GM23248 (cell line): ENCODE data around the gene REXO1. TPM values are rescaled to one million over a fixed set of nuclear protein-coding genes. Genes with fewer than 3 reads are reported as not detected.

Source experiments
- DNase-seq: peaks from one replicate; pipeline ENCODE4 v3.0.0-alpha.2; 2015
- H2AFZ ChIP-seq: fragments of 200-600 bp; sonication (generic); 2 replicates; pipeline ENCODE4 v1.6.1; 2016; ENCODE audit warnings: antibody characterized with exemption
- H3F3A ChIP-seq: fragments of 200-600 bp; sonication (generic); 2 replicates; pipeline ENCODE4 v1.6.1; 2016; ENCODE audit warnings: mild to moderate bottlenecking, antibody characterized with exemption, mixed run types; ENCODE audit not compliant: insufficient read depth
- H3K27ac ChIP-seq: fragments of 200-600 bp; sonication (generic); 2 replicates; pipeline ENCODE4 v1.5.1; 2016; ENCODE audit warnings: mild to moderate bottlenecking
- H3K27me3 ChIP-seq: fragments of 200-600 bp; sonication (generic); replicated peaks from 2 replicates; pipeline ENCODE4 v1.6.1; 2016; ENCODE audit warnings: mild to moderate bottlenecking; ENCODE audit not compliant: insufficient read depth
- H3K36me3 ChIP-seq: fragments of 200-600 bp; sonication (generic); 2 replicates; pipeline ENCODE4 v1.6.1; 2016; ENCODE audit warnings: low read depth, mild to moderate bottlenecking
- H3K4me1 ChIP-seq: fragments of 200-600 bp; sonication (generic); 2 replicates; pipeline ENCODE4 v1.6.1; 2016; ENCODE audit warnings: mild to moderate bottlenecking; ENCODE audit not compliant: insufficient read depth
- H3K4me2 ChIP-seq: fragments of 200-600 bp; sonication (generic); one replicate; pipeline ENCODE4 v1.6.1; 2016; ENCODE audit warnings: mild to moderate bottlenecking; ENCODE audit not compliant: unreplicated experiment
- H3K4me3 ChIP-seq: fragments of 200-600 bp; sonication (generic); 2 replicates; pipeline ENCODE4 v1.5.1; 2016; ENCODE audit warnings: mild to moderate bottlenecking
- H3K79me2 ChIP-seq: fragments of 200-600 bp; sonication (generic); 2 replicates; pipeline ENCODE4 v1.6.1; 2016; ENCODE audit warnings: mild to moderate bottlenecking; ENCODE audit not compliant: insufficient read depth
- H3K9ac ChIP-seq: fragments of 200-600 bp; sonication (generic); 2 replicates; pipeline ENCODE4 v1.6.1; 2016; ENCODE audit warnings: mild to moderate bottlenecking
- H3K9me2 ChIP-seq: fragments of 200-600 bp; sonication (generic); 2 replicates; pipeline ENCODE4 v1.6.1; 2016; ENCODE audit warnings: mixed run types, mild to moderate bottlenecking, moderate library complexity; ENCODE audit not compliant: insufficient read depth
- H3K9me3 ChIP-seq: fragments of 200-600 bp; sonication (generic); one replicate; pipeline ENCODE4 v1.6.1; 2017; ENCODE audit warnings: low read depth
- H4K20me1 ChIP-seq: fragments of 200-600 bp; sonication (generic); 2 replicates; pipeline ENCODE4 v1.6.0; 2016; ENCODE audit not compliant: insufficient read depth
- EZH2 ChIP-seq: fragments of 200-600 bp; sonication (generic); IDR thresholded peaks from 2 replicates; pipeline ENCODE4 v1.6.1; 2018; ENCODE audit warnings: antibody characterized with exemption, mild to moderate bottlenecking; ENCODE audit not compliant: insufficient read depth, poor library complexity, severe bottlenecking
- EZH2phosphoT487 ChIP-seq: fragments of 200-600 bp; sonication (generic); IDR thresholded peaks from 2 replicates; pipeline ENCODE4 v1.6.1; 2018; ENCODE audit warnings: antibody characterized with exemption, moderate library complexity, mild to moderate bottlenecking, low read depth; ENCODE audit not compliant: insufficient read depth
- WGBS, 2 experiments: methylation state at CpG; one replicate each; pipeline ENCODE4 v1.1.6; 2015 to 2017; ENCODE audit warnings: low lambda C conversion rate in 2 of 2, low coverage in 1 of 2; ENCODE audit errors: missing lambda C conversion rate in 2 of 2; 5-methylcytosine and 5-hydroxymethylcytosine counted together
- in situ Hi-C: fragments of 300-500 bp; cut with MboI; formaldehyde crosslinking; loops from 2 replicates; pipeline ENCODE4 v1.15.0; 2020
- polyA plus RNA-seq: library from polyadenylated mRNA; unstranded; fragments of >200 nt; fragmentation: Nextera tagmentation; extraction: Ambion mirVana; gene quantifications from 2 replicates; pipeline ENCODE4 v1.2.1, GENCODE V29; 2016
- total RNA-seq: library from RNA; depleted of rRNA; stranded (reverse); fragments of >200 nt; shearing (Covaris generic); gene quantifications from 2 replicates; pipeline ENCODE4 v1.2.3, GENCODE V29; 2014

REXO1 gene
- total and polyA plus RNA-seq, 2 experiments from 2014 or later: 4.9 to 5.2 TPM

DNA sequence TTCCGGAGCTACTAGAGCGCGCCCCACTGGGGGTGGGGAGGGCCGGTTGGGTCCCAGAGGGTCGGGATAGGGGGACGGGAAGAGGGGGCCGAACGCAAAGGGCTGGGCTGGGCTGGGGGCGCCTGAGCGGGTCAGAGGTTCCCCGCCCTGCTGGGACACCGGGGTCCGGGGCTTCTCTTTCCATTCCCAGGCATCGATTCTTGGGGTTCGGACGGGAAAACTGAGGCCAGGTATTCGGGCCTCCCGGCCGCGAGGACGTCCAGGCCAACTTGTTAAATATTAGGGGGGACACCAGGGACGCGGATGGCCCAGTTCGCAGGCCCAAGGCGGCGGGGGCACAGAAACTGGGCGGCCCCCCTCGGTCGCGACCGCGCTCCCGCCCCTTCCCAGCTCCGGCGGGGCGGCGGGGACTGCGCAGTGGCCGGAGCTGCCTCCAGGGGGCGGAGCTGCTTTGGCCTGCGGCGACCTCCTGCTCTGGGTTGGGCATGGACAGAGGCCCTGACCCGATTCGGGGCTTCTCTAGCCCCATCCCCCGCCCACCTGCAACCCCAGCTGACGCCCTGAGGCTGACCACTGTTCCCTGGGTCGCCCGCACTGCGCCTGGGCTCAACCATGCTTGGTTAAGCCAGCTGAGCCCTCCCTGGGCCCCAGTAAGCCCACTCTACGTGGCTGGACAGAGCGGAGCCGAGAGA, 16.3 kb upstream of the REXO1 start:
- no peak for TF ChIP-seq EZH2
- TF ChIP-seq EZH2phosphoT487: no peak
- 12 to 14% methylated on average over 32 to 42 of the region's 52 CpGs for WGBS, 2 experiments
- Histone ChIP-seq H3K27me3 (no peaks in the 10 kb centered on the region), H3K27ac (peak overlapping the region; percentile 92), H2AFZ (peak overlapping the region; percentile 84), H3K36me3 (no peaks in the 10 kb centered on the region), H3K4me1 (peaks cover 3% of the 10 kb centered on the region; the same call in 1 of the 2 replicates), H3K9me2 (no peaks in the 10 kb centered on the region), H3K9me3 (no peaks in the 10 kb centered on the region), H3K4me3 (peak overlapping the region; percentile 90), H4K20me1 (no peaks in the 10 kb centered on the region), H3F3A (no peaks in the 10 kb centered on the region), H3K4me2 (peak overlapping the region; percentile 87), H3K9ac (peak overlapping the region; percentile 96), H3K79me2 (peaks cover 52% of the 10 kb centered on the region)
- DNase-seq: peak; percentile 81
- in situ Hi-C loops: no loop called here

DNA sequence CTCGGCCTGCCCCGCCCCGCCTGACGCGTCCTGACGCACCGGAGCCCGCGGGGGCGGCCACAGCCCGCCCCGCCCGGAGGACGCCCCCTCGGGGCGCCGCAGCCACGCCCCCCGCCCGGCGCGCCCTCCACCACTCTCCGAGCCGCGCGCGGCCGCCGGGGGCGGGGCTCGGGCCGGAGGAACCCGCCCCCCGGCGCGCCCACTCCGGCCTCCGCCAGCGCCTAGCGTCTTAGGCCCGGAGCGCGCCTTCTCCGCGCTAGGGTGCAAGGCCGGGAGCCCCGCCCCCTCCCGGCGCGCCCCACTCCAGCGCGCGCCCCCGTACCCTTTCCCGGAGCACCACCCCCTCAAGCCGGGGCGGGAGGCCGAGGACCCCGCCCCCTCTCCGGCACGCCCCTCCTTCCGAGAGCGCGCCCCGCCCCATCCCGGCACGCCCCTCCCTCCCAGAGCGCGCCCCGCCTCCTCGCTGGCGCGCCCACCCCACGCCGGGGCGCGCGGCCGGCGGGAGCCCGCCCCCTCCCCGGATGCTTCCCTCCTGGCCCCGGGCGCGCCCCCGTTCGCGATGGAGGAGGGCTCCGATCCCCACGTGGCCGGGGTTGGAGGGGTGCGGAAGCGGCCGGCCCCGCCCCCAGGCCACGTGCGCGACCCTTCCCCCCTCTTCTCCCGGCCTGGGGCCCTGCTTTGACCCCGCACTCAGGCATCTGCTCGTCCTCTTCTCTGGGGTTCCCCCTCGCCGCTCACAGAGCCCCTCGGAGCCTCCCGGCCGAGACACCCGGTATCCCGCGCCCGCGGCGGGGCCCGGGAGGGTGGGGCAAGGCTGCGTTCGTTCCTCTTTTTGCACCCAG, 15.6 kb upstream of the REXO1 start:
- peak overlapping the region; percentile 90 for H3K4me3 ChIP-seq
- in situ Hi-C loops: no loop called here
- no peaks in the 10 kb centered on the region for H3K36me3 ChIP-seq
- TF ChIP-seq EZH2phosphoT487: no peak
- no peak for TF ChIP-seq EZH2
- H3K9me2 ChIP-seq: no peaks in the 10 kb centered on the region
- peaks cover 54% of the 10 kb centered on the region for H3K79me2 ChIP-seq
- H3K9ac ChIP-seq: peak overlapping the region; percentile 96
- no peaks in the 10 kb centered on the region for H4K20me1 ChIP-seq
- DNase-seq: peak; percentile 97
- peak overlapping the region; percentile 84 for H2AFZ ChIP-seq
- peak overlapping the region; percentile 92 for H3K27ac ChIP-seq
- H3K4me1 ChIP-seq: peaks cover 9% of the 10 kb centered on the region; the same call in 1 of the 2 replicates
- no peaks in the 10 kb centered on the region for H3F3A ChIP-seq
- WGBS, 2 experiments: 1% methylated on average over 22 to 62 of the region's 115 CpGs
- no peaks in the 10 kb centered on the region for H3K9me3 ChIP-seq
- H3K4me2 ChIP-seq: peak overlapping the region; percentile 87
- no peaks in the 10 kb centered on the region for H3K27me3 ChIP-seq

GRCh38 chr19:1863328-1863637, 15.0 kb upstream of the REXO1 start, which contains the start of gene KLF16:
TSS of gene KLF16 (minus strand) at chr19:1863579. CDS start at chr19:1863497, 82 bp downstream.
- Histone ChIP-seq H3F3A (no peaks in the 10 kb centered on the region), H3K27me3 (no peaks in the 10 kb centered on the region), H3K27ac (peak within 1 kb of the TSS; percentile 92), H3K4me2 (peak within 1 kb of the TSS; percentile 87), H3K9me2 (no peaks in the 10 kb centered on the region), H3K9me3 (no peaks in the 10 kb centered on the region), H3K4me3 (peak within 1 kb of the TSS; percentile 91), H3K9ac (peak within 1 kb of the TSS; percentile 96), H4K20me1 (no peaks in the 10 kb centered on the region), H3K79me2 (peaks cover 57% of the 10 kb centered on the region), H2AFZ (peak within 1 kb of the TSS; percentile 84), H3K36me3 (no peaks in the 10 kb centered on the region), H3K4me1 (peaks cover 9% of the 10 kb centered on the region; the same call in 1 of the 2 replicates)
- TF ChIP-seq EZH2phosphoT487: no peak
- TF ChIP-seq EZH2: no peak
- DNase-seq: no peak
- in situ Hi-C loops: no loop called here
- WGBS, 2 experiments: 0 to 2% methylated on average over 17 to 41 of the region's 63 CpGs

DNA sequence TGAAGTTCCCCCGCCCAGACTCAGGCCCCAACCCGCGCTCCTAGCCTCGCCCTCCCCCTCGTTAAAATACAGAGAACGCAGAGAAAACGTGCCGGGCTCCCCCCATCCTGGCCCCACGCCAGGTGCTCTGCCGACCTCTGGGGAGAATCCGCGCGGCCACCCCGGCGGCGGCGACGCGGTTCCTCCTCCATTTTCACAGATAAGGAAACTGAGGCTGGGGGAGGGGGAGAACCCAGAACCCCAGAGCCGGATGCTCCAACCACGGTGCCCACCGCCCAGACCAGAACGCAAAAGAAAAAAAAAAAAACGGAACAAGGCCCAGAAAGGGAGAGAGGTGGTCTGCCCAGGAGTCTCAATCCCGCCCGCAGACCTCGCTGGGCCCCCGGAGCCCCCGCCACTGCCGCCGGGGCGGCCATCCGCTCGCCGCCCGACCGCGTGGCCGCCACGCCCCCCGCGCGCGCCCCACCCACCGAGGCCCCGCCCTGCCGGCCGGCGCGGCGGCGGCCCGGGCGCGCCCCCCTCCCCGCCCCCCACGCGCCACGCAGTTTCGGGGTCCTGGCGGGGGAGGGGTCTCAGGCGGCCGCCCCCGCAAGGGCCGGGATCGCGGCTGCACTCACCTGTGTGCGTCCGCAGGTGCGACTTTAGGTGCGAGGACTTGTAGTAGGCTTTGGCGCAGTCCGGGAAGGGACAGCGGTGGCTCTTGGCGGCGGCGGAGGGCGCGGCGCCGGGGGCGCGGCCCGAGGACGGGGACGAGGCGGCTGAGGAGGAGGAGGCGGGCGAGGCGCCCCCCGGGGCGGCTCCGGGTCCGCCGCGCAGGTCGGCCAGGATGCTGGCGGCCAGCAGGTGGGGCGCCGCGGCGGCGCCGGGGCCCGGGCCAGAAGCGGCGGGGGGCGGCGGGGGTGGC, 14.4 kb upstream of the REXO1 start:
- DNase-seq: peak; percentile 70
- WGBS, 2 experiments: 2% methylated on average over 55 to 78 of the region's 109 CpGs
- H2AFZ ChIP-seq: no peak overlapping the region

More for the DNA sequence above, 14.4 kb upstream of the REXO1 start:
- Histone ChIP-seq H3F3A (no peaks in the 10 kb centered on the region), H3K4me3 (peak overlapping the region; percentile 91), H3K9me3 (no peaks in the 10 kb centered on the region), H3K9me2 (no peaks in the 10 kb centered on the region), H3K9ac (peak overlapping the region; percentile 90), H3K4me2 (peak overlapping the region; percentile 87), H4K20me1 (no peaks in the 10 kb centered on the region), H3K36me3 (no peaks in the 10 kb centered on the region), H3K27ac (peak overlapping the region; percentile 72), H3K4me1 (peaks cover 13% of the 10 kb centered on the region), H3K79me2 (peaks cover 63% of the 10 kb centered on the region), H3K27me3 (no peaks in the 10 kb centered on the region)
- in situ Hi-C loops: no loop called here
- no peak for TF ChIP-seq EZH2
- no peak for TF ChIP-seq EZH2phosphoT487
